Suprapubic skin (tissue), 4 donors: ENCODE data around the gene PYGB. TPM values are rescaled to one million over a fixed set of nuclear protein-coding genes. Genes with fewer than 3 reads are reported as not detected.
"Not testable (repeated sequence)": the region's sequence is repeated elsewhere in the genome, so short reads cannot be mapped to it uniquely, and the experiment has no call there.

ENCODE experiments used
- DNase-seq, 2 donors: peaks; one replicate each; pipeline ENCODE4 v3.0.0-alpha.2; 2019; ENCODE audit warnings: low spot score in 2 of 2
- H3K27ac ChIP-seq: fragments of 200-600 bp; sonication (generic); one replicate; pipeline ENCODE4 v1.5.1; 2019
- H3K27me3 ChIP-seq: fragments of 200-600 bp; sonication (generic); one replicate; pipeline ENCODE4 v1.5.1; 2019
- H3K36me3 ChIP-seq: fragments of 200-600 bp; sonication (generic); one replicate; pipeline ENCODE4 v1.5.1; 2019
- H3K4me1 ChIP-seq: fragments of 200-600 bp; sonication (generic); one replicate; pipeline ENCODE4 v1.5.1; 2019
- H3K4me3 ChIP-seq: fragments of 200-600 bp; sonication (generic); one replicate; pipeline ENCODE4 v1.5.1; 2019; ENCODE audit warnings: mild to moderate bottlenecking
- H3K9me3 ChIP-seq: fragments of 200-600 bp; sonication (generic); one replicate; pipeline ENCODE4 v1.5.1; 2019
- CTCF ChIP-seq, 2 donors: fragments of 200-600 bp in 1 of 2; fragments of 450-650 bp in 1 of 2; sonication (generic) in 1 of 2; IDR thresholded peaks; one replicate each; pipeline ENCODE4 v1.5.1; 2016 to 2019; ENCODE audit warnings: antibody characterized with exemption in 2 of 2, mild to moderate bottlenecking in 1 of 2, moderate library complexity in 1 of 2
- EP300 ChIP-seq: sonication (generic); formaldehyde crosslinking; IDR thresholded peaks from one replicate; pipeline ENCODE4 v1.6.1; 2017; ENCODE audit warnings: antibody characterized with exemption
- POLR2A ChIP-seq, 2 donors: fragments of 450-650 bp; IDR thresholded peaks; one replicate each; pipeline ENCODE4 v1.6.1; 2017; ENCODE audit warnings: antibody characterized with exemption in 2 of 2, mild to moderate bottlenecking in 2 of 2, moderate library complexity in 2 of 2
- POLR2AphosphoS5 ChIP-seq, 3 donors: sonication (generic); formaldehyde crosslinking; IDR thresholded peaks; one replicate each; pipeline ENCODE4 v1.6.1; 2017; ENCODE audit warnings: antibody characterized with exemption in 3 of 3
- WGBS: methylation state at CpG from one replicate; pipeline ENCODE4 v1.1.5; 2018; 5-methylcytosine and 5-hydroxymethylcytosine counted together
- total RNA-seq, 4 donors: library from RNA; depleted of rRNA; stranded (reverse); fragments of >200 nt; gene quantifications; one replicate each; pipeline ENCODE4 v1.1.0, GENCODE V29; 2016

The PYGB gene
- total RNA-seq, 4 donors from 2014 or later: 142 to 247 (median 198) TPM

GRCh38 chr20:25236450-25237304 is 11.2 kb upstream of the PYGB start:
- Histone ChIP-seq H3K36me3 (no peaks in the 10 kb centered on the region), H3K9me3 (no peaks in the 10 kb centered on the region), H3K4me1 (peaks cover 47% of the 10 kb centered on the region), H3K27me3 (no peaks in the 10 kb centered on the region), H3K27ac (peak overlapping the region; percentile 87), H3K4me3 (no peak overlapping the region)
- no peak for DNase-seq
- WGBS: 77% methylated on average over 11 of the region's 15 CpGs
- TF ChIP-seq POLR2A (IDR thresholded peaks at IDR 0.05) (no peak), CTCF (IDR thresholded peaks at IDR 0.05) (no peak), POLR2AphosphoS5 (IDR thresholded peaks at IDR 0.05) (no peak), EP300 (no peak)

GRCh38 chr20:25237610-25238318 is 10.1 kb upstream of the PYGB start:
- Histone ChIP-seq H3K4me3 (no peak overlapping the region), H3K4me1 (peaks cover 47% of the 10 kb centered on the region), H3K9me3 (no peaks in the 10 kb centered on the region), H3K27me3 (no peaks in the 10 kb centered on the region), H3K36me3 (no peaks in the 10 kb centered on the region), H3K27ac (peak overlapping the region; percentile 87)
- TF ChIP-seq CTCF (IDR thresholded peaks at IDR 0.05) (no peak), POLR2AphosphoS5 (IDR thresholded peaks at IDR 0.05) (peak in 2 of 3 donors; percentile 68 to 92), EP300 (peak; percentile 93)
- peak in 1 of 2 donors; percentile 86 for DNase-seq
- WGBS: 27% methylated on average over 10 of the region's 10 CpGs

- H3K27ac ChIP-seq: peak overlapping the region; percentile 87
- peaks cover 41% of the 10 kb centered on the region for H3K4me1 ChIP-seq
These were observed 9.4 kb upstream of the PYGB start for GRCh38 chr20:25238319-25239037.

GRCh38 chr20:25239387-25240370 is 8.2 kb upstream of the PYGB start:
- Histone ChIP-seq H3K36me3 (no peaks in the 10 kb centered on the region), H3K27ac (no peak overlapping the region), H3K27me3 (no peaks in the 10 kb centered on the region), H3K9me3 (no peaks in the 10 kb centered on the region), H3K4me3 (no peak overlapping the region), H3K4me1 (peaks cover 32% of the 10 kb centered on the region)
- peak in 1 of 2 donors; percentile 73 for DNase-seq
- WGBS: 97% methylated on average over 6 of the region's 19 CpGs
- TF ChIP-seq EP300 (no peak), CTCF (IDR thresholded peaks at IDR 0.05) (no peak), POLR2A (IDR thresholded peaks at IDR 0.05) (no peak), POLR2AphosphoS5 (IDR thresholded peaks at IDR 0.05) (no peak)

More at GRCh38 chr20:25238319-25239037, 9.4 kb upstream of the PYGB start:
- TF ChIP-seq POLR2A (IDR thresholded peaks at IDR 0.05) (no peak), EP300 (no peak), CTCF (IDR thresholded peaks at IDR 0.05) (no peak), POLR2AphosphoS5 (IDR thresholded peaks at IDR 0.05) (no peak)
- H3K36me3 ChIP-seq: no peaks in the 10 kb centered on the region
- H3K4me3 ChIP-seq: no peak overlapping the region
- WGBS: 80% methylated on average over 12 of the region's 12 CpGs
- DNase-seq: peak in 1 of 2 donors; percentile 59
- no peaks in the 10 kb centered on the region for H3K9me3 ChIP-seq
- H3K27me3 ChIP-seq: no peaks in the 10 kb centered on the region

- not testable (repeated sequence) for H3K4me3 ChIP-seq, H3K27me3 ChIP-seq, H3K9me3 ChIP-seq, H3K27ac ChIP-seq, H3K36me3 ChIP-seq
- WGBS: 68% methylated on average over 9 of the region's 9 CpGs
- DNase-seq: peak in 1 of 2 donors; percentile 54
- peaks cover 29% of the 10 kb centered on the region for H3K4me1 ChIP-seq
These were observed 6.8 kb upstream of the PYGB start for GRCh38 chr20:25240851-25241658.

GRCh38 chr20:25241659-25241955 is 6.3 kb upstream of the PYGB start:
- WGBS: 40% methylated on average over 4 of the region's 4 CpGs
- not testable (repeated sequence) for H3K27me3 ChIP-seq, DNase-seq, H3K4me3 ChIP-seq, H3K9me3 ChIP-seq, H3K36me3 ChIP-seq, H3K27ac ChIP-seq
- H3K4me1 ChIP-seq: peaks cover 32% of the 10 kb centered on the region
